ENCODE results near the gene RALGAPB. TPM values are rescaled to one million over a fixed set of nuclear protein-coding genes. Genes with fewer than 3 reads are reported as not detected.

The RALGAPB gene
- total RNA-seq, 1 donor from 2014 or later = 20.8 TPM

GRCh38 chr20:38555395-38555794, 82.8 kb downstream of the RALGAPB start:
- H3K27me3 ChIP-seq (ENCODE audit: control insufficient read depth, insufficient read depth, low read length) = no peaks in the 10 kb centered on the region
- TF ChIP-seq CTCF (IDR thresholded peaks at IDR 0.05; ENCODE audit: insufficient read depth, low read length, severe bottlenecking) = no peak
- DNase-seq (ENCODE audit: low read depth) = no peak
- peaks cover 7% of the 10 kb centered on the region for H3K36me3 ChIP-seq (ENCODE audit: control insufficient read depth, insufficient read depth, low read length)
- no peak overlapping the region for H3K4me3 ChIP-seq (ENCODE audit: low read depth, low read length)
- FAIRE-seq = no peak

GRCh38 chr20:38557174-38557573, 84.5 kb downstream of the RALGAPB start:
- DNase-seq (ENCODE audit: low read depth) (no peak), FAIRE-seq (no peak)
- Histone ChIP-seq H3K4me3 (ENCODE audit: low read depth, low read length) (no peak overlapping the region), H3K36me3 (ENCODE audit: control insufficient read depth, insufficient read depth, low read length) (peaks cover 5% of the 10 kb centered on the region), H3K27me3 (ENCODE audit: control insufficient read depth, insufficient read depth, low read length) (no peaks in the 10 kb centered on the region)
- no peak for TF ChIP-seq CTCF (IDR thresholded peaks at IDR 0.05; ENCODE audit: insufficient read depth, low read length, severe bottlenecking)

GRCh38 chr20:38558596-38559360, 86.1 kb downstream of the RALGAPB start:
- no peak for TF ChIP-seq CTCF (IDR thresholded peaks at IDR 0.05; ENCODE audit: insufficient read depth, low read length, severe bottlenecking)
- Histone ChIP-seq H3K36me3 (ENCODE audit: control insufficient read depth, insufficient read depth, low read length) (peaks cover 5% of the 10 kb centered on the region), H3K4me3 (ENCODE audit: low read depth, low read length) (no peak overlapping the region), H3K27me3 (ENCODE audit: control insufficient read depth, insufficient read depth, low read length) (no peaks in the 10 kb centered on the region)
- DNase-seq (ENCODE audit: low read depth) (no peak), FAIRE-seq (no peak)

GRCh38 chr20:38559764-38560163, 87.1 kb downstream of the RALGAPB start:
- H3K4me3 ChIP-seq (ENCODE audit: low read depth, low read length) = no peak overlapping the region
- no peaks in the 10 kb centered on the region for H3K27me3 ChIP-seq (ENCODE audit: control insufficient read depth, insufficient read depth, low read length)
- DNase-seq (ENCODE audit: low read depth) = no peak
- FAIRE-seq = no peak
- peaks cover 4% of the 10 kb centered on the region for H3K36me3 ChIP-seq (ENCODE audit: control insufficient read depth, insufficient read depth, low read length)
- TF ChIP-seq CTCF (IDR thresholded peaks at IDR 0.05; ENCODE audit: insufficient read depth, low read length, severe bottlenecking) = no peak

GRCh38 chr20:38563802-38564431, 91.3 kb downstream of the RALGAPB start:
- H3K4me3 ChIP-seq (ENCODE audit: low read depth, low read length) = no peak overlapping the region
- TF ChIP-seq CTCF (IDR thresholded peaks at IDR 0.05; ENCODE audit: insufficient read depth, low read length, severe bottlenecking) = no peak
- FAIRE-seq = no peak
- peaks cover 2% of the 10 kb centered on the region for H3K36me3 ChIP-seq (ENCODE audit: control insufficient read depth, insufficient read depth, low read length)
- no peaks in the 10 kb centered on the region for H3K27me3 ChIP-seq (ENCODE audit: control insufficient read depth, insufficient read depth, low read length)
- no peak for DNase-seq (ENCODE audit: low read depth)

Measured in bronchial epithelial cell (primary cell).